HG03432 (cell line): ENCODE results near the gene SMPD4.
"Not testable (repeated sequence)": the region's sequence is repeated elsewhere in the genome, so short reads cannot be mapped to it uniquely, and the experiment has no call there.

Experiments
- ATAC-seq: cut with Tn5 transposase; IDR thresholded peaks from one replicate; pipeline ENCODE4 v1.9.1; 2021; ENCODE audit warnings: mild to moderate bottlenecking, moderate library complexity; ENCODE audit not compliant: unreplicated experiment

The SMPD4 gene

DNA sequence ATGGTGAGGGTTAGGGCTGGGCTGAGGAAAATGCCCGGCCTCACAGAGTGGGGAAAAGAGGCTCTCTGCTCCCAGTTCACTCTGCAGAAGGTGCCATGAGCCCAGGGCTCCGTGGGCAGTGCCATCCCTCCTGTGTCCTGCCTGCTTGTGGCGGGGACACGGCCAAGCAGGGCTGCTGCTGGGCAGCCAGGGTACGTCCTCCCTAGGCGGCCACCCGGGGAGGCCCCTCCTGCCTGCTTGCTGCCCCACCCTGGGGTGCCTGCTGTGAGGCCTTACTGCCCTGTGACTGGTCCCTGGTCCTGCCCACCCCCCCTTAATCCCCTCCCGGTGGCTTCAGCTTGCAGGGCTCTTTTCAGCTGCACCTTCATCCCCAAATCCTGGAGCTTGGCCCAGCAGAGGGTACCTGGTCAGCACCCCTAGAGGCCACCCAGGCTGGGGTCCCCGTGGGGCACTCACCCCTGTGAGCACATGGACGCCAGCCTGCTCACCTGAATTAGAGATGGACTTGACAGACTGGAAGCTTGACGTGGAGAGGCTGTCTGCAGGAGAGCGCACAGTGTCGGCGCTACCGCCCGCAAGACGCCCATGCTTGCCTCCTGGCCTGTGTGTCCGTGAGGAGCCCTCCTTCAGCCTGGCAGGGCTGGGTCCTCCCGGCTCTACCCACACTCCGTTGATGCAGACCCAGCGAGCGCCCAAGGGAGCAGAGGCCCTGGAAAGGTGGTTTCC, 39.6 kb downstream of the SMPD4 start:
- ATAC-seq = not testable (repeated sequence)

DNA sequence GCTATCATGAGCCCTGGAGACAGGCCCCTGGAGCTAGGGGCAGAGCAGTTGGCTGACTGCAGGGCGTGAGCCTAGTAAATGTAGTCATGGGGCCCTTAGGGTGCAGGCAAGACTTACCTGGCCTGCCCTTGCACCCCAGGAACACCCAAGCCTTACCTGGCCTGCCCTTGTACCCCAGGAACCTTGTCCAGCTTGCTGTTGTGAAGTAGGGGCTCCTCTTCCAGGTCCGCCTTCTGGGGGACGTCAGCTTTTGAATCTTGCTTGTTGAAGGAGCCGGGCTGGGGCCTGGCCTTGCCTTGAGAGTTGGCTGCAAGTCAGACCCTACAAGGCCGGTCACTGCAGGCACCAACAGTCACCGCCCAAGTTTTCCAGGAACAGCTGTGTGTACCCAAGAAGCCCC, 40.4 kb downstream of the SMPD4 start:
- not testable (repeated sequence) for ATAC-seq

DNA sequence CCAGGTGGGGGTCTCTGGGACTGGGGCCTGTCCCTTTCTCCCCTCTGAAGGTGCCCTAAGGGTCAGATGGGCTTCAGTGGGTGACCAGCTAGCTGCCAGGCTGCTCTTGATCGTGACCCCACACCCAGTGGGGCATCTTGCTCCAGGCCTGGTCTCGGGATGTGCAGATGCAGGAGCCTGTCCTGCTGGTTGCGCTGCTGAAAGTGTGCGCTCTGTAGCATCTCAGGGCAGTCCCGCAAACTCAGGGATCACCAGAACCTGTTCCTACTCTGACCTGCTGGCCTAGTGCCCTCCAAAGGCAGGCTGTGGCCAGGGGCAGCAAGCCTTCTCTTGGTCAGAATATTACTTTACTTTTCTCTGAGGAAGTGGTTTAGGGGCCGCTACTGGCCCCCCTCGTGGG, 40.9 kb downstream of the SMPD4 start:
- ATAC-seq = not testable (repeated sequence)

- not testable (repeated sequence) for ATAC-seq
Measured at GRCh38 chr2:130139331-130140280, 41.8 kb downstream of the SMPD4 start.

- ATAC-seq = not testable (repeated sequence)
Measured at GRCh38 chr2:130138841-130139251, 42.6 kb downstream of the SMPD4 start.

GRCh38 chr2:130138326-130138725, 43.1 kb downstream of the SMPD4 start:
- not testable (repeated sequence) for ATAC-seq

GRCh38 chr2:130137118-130137517, 44.3 kb downstream of the SMPD4 start:
- not testable (repeated sequence) for ATAC-seq

DNA sequence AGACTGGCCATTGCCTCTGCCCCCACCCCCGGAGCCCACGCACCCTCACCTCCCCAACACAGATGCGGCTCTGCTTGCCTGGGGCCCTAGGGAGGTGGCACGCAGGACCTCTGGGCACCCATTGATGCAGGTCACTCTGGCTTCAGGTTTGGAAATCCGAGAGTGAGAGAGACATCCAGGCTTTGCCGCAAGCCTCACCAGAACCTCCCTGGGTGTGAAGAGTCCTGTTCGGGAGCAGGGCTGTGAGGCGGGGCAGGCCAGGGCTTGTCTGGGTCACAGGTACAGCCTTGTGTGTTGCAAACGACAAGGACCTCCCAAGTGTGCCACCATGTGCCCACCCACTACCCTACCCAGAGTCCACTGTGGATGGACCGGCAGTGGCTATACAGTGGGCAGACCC, 44.9 kb downstream of the SMPD4 start:
- not testable (repeated sequence) for ATAC-seq

GRCh38 chr2:130135692-130136541, 45.5 kb downstream of the SMPD4 start:
- ATAC-seq = no peak

GRCh38 chr2:130129120-130129829, 52.1 kb downstream of the SMPD4 start, which contains the start of gene POTEF:
Gene POTEF (minus strand): TSS chr2:130129222. CDS start chr2:130120515, 8,707 bp downstream.
- not testable (repeated sequence) for ATAC-seq

DNA sequence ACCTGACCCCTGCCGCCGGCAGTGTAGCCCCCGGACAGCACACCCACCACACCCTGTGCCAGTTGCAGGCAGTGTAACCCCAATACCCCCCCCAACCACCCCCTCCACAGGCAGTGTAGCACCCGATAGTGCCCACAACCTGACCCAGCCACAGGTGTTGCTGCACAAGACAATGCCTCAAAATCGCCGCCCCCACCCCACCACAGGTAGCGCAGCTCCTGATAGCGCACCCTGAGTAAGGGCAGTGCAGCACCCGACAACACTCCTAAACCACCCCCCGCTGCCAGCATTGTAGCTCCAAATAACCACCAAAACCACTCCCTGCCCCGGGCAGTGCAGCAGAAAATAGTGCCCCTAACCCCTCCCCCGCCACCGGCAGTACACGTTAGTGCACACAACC, 52.9 kb downstream of the SMPD4 start:
- not testable (repeated sequence) for ATAC-seq

DNA sequence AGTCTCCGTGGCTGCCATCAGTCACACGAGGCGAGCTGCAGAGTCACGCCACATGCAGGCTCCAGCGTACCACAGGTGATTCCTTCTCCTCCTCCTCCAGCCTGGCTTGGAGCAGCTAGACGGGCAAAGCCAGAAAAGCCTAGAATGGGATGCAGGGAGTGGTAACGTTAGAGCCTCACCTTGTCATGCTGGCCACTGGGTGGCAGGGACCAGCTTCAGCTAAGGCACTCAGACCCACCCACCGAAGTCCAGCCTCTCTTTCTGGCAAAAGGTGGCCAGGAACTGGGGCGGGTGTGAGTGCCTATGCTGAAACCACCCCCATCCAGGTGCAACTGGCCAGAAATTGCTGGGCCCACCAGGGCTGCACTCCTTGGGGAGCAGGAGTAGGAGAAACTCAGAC, 53.7 kb downstream of the SMPD4 start:
- not testable (repeated sequence) for ATAC-seq

GRCh38 chr2:130120924-130121323, 60.5 kb downstream of the SMPD4 start:
- not testable (repeated sequence) for ATAC-seq

GRCh38 chr2:130102597-130103363, 78.6 kb downstream of the SMPD4 start:
- ATAC-seq = not testable (repeated sequence)
